CD4-positive, alpha-beta memory T cell (primary cell): Measurements from ENCODE around the gene BPIFB6. TPM values are rescaled to one million over a fixed set of nuclear protein-coding genes. Genes with fewer than 3 reads are reported as not detected.

Source experiments
- CTCF ChIA-PET: fragments of 350-600 bp; sonication (Branson Sonifier 250); formaldehyde crosslinking; loops from one replicate; lab custom pipeline; 2021; ENCODE audit warnings: inconsistent platforms; ENCODE audit not compliant: partially characterized antibody; lab: Charles Lee
- POLR2A ChIA-PET: fragments of 350-600 bp; sonication (Branson Sonifier 250); formaldehyde crosslinking; loops from one replicate; lab custom pipeline; 2021; ENCODE audit not compliant: partially characterized antibody; lab: Charles Lee
- DNase-seq, 5 donors: peaks; one replicate each; pipeline versions ENCODE4 v3.0.0 to v3.0.0-alpha.2; 2020 to 2022; ENCODE audit warnings: mixed read lengths in 1 of 5
- H3K27ac ChIP-seq: one replicate; pipeline ENCODE4 v1.7.0; 2013; ENCODE audit warnings: low read depth, low read length
- H3K27me3 ChIP-seq: 2 replicates; pipeline ENCODE4 v1.7.0; 2013; ENCODE audit warnings: mild to moderate bottlenecking, low read length, moderate library complexity; ENCODE audit not compliant: insufficient read depth
- H3K36me3 ChIP-seq: 2 replicates; pipeline ENCODE4 v1.7.0; 2013; ENCODE audit warnings: mild to moderate bottlenecking, low read length, moderate library complexity; ENCODE audit not compliant: insufficient read depth
- H3K4me1 ChIP-seq: 2 replicates; pipeline ENCODE4 v1.7.0; 2013; ENCODE audit warnings: mild to moderate bottlenecking, low read length, moderate library complexity; ENCODE audit not compliant: insufficient read depth
- H3K4me3 ChIP-seq, 2 donors: one replicate each; pipeline ENCODE4 v1.7.0; 2013; ENCODE audit warnings: low read length in 2 of 2, mild to moderate bottlenecking in 1 of 2
- H3K9me3 ChIP-seq, 2 donors: one replicate each; pipeline ENCODE4 v1.7.0; 2013; ENCODE audit warnings: low read length in 2 of 2, control low read depth in 1 of 2; ENCODE audit not compliant: control insufficient read depth in 1 of 2
- H3K27ac Mint-ChIP-seq, 7 donors: one replicate each; pipeline ENCODE4 v1.8.0; 2020 to 2021; ENCODE audit warnings: mixed read lengths in 7 of 7, mild to moderate bottlenecking in 6 of 7, inconsistent platforms in 3 of 7, moderate library complexity in 3 of 7
- H3K27me3 Mint-ChIP-seq, 2 donors: one replicate each; pipeline ENCODE4 v1.8.0; 2020 to 2021; ENCODE audit warnings: mixed read lengths in 2 of 2
- H3K36me3 Mint-ChIP-seq, 2 donors: one replicate each; pipeline ENCODE4 v1.8.0; 2020 to 2021; ENCODE audit warnings: mixed read lengths in 2 of 2, inconsistent platforms in 1 of 2, mild to moderate bottlenecking in 1 of 2
- H3K4me1 Mint-ChIP-seq, 4 donors: one replicate each; pipeline ENCODE4 v1.8.0; 2020 to 2021; ENCODE audit warnings: mixed read lengths in 4 of 4, mild to moderate bottlenecking in 1 of 4
- H3K4me3 Mint-ChIP-seq, 8 donors: one replicate each; pipeline ENCODE4 v1.8.0; 2020 to 2021; ENCODE audit warnings: mixed read lengths in 8 of 8, mild to moderate bottlenecking in 7 of 8, moderate library complexity in 6 of 8, inconsistent platforms in 3 of 8
- H3K9me3 Mint-ChIP-seq, 8 donors: one replicate each; pipeline ENCODE4 v1.8.0; 2020 to 2021; ENCODE audit warnings: mixed read lengths in 8 of 8, mild to moderate bottlenecking in 5 of 8, inconsistent platforms in 3 of 8, moderate library complexity in 1 of 8
- intact Hi-C: fragments of 100-400 bp; cut with micrococcal nuclease; formaldehyde crosslinking; loops from one replicate; pipeline ENCODE4 v1.15.1; 2023
- polyA plus RNA-seq, 2 donors: library from polyadenylated mRNA; unstranded; fragments of 300-500 nt; fragmentation: Illumina TruSeq; gene quantifications; one replicate each; pipeline ENCODE4 v1.2.3, GENCODE V29; 2021
- total RNA-seq, 2 experiments: library from RNA; stranded (reverse); gene quantifications; one replicate each; pipeline ENCODE4 v1.2.3, GENCODE V29; 2021

The BPIFB6 gene
- total and polyA plus RNA-seq, 4 experiments from 2014 or later, result not detected

GRCh38 chr20:33067806-33068205, 36.4 kb downstream of the BPIFB6 start:
- intact Hi-C loops, result no loop called here
- CTCF ChIA-PET, result no interaction called here
- Histone ChIP-seq H3K27me3 (no peaks in the 10 kb centered on the region), H3K36me3 (no peaks in the 10 kb centered on the region), H3K4me3 (no peak overlapping the region), H3K27ac (no peak overlapping the region), H3K9me3 (no peaks in the 10 kb centered on the region), H3K4me1 (no peaks in the 10 kb centered on the region)
- DNase-seq, result no peak
- no peaks in the 10 kb centered on the region for H3K36me3 Mint-ChIP-seq
- H3K4me1 Mint-ChIP-seq, result peaks cover 6 to 13% (median 11%) of the 10 kb centered on the region in 4 donors
- H3K27ac Mint-ChIP-seq, result peak overlapping the region in 4 of 7 donors; percentile 22 to 76 (median 61)
- H3K9me3 Mint-ChIP-seq, result no peaks in the 10 kb centered on the region
- POLR2A ChIA-PET, result no interaction called here
- H3K4me3 Mint-ChIP-seq, result no peak overlapping the region
- H3K27me3 Mint-ChIP-seq, result no peaks in the 10 kb centered on the region

- no peaks in the 10 kb centered on the region for H3K9me3 ChIP-seq
- ChIA-PET POLR2A (no interaction called here), CTCF (no interaction called here)
- DNase-seq, result no peak
- no peak overlapping the region for H3K27ac ChIP-seq
- H3K4me3 Mint-ChIP-seq, result peak overlapping the region in 1 of 8 donors; percentile 37
- H3K4me3 ChIP-seq, result no peak overlapping the region
- no peaks in the 10 kb centered on the region for H3K27me3 ChIP-seq
- H3K4me1 ChIP-seq, result no peaks in the 10 kb centered on the region
- peak overlapping the region in 5 of 7 donors; percentile 54 to 83 (median 76) for H3K27ac Mint-ChIP-seq
- no peaks in the 10 kb centered on the region for H3K36me3 ChIP-seq
- no peaks in the 10 kb centered on the region for H3K9me3 Mint-ChIP-seq
- H3K27me3 Mint-ChIP-seq, result no peaks in the 10 kb centered on the region
- no peaks in the 10 kb centered on the region for H3K36me3 Mint-ChIP-seq
- intact Hi-C loops, result no loop called here
- H3K4me1 Mint-ChIP-seq, result peaks cover 6 to 13% (median 11%) of the 10 kb centered on the region in 4 donors
Measured at GRCh38 chr20:33068251-33068939, 36.9 kb downstream of the BPIFB6 start.

- H3K4me1 Mint-ChIP-seq, result peaks cover 6 to 15% (median 11%) of the 10 kb centered on the region in 4 donors
- Histone ChIP-seq H3K36me3 (no peaks in the 10 kb centered on the region), H3K4me1 (no peaks in the 10 kb centered on the region), H3K9me3 (no peaks in the 10 kb centered on the region), H3K27me3 (no peaks in the 10 kb centered on the region), H3K4me3 (no peak overlapping the region), H3K27ac (no peak overlapping the region)
- no peak for DNase-seq
- no peak overlapping the region for H3K4me3 Mint-ChIP-seq
- peak overlapping the region in 3 of 7 donors; percentile 9 to 80 (median 55) for H3K27ac Mint-ChIP-seq
- POLR2A ChIA-PET, result no interaction called here
- H3K27me3 Mint-ChIP-seq, result no peaks in the 10 kb centered on the region
- CTCF ChIA-PET, result no interaction called here
- H3K9me3 Mint-ChIP-seq, result no peaks in the 10 kb centered on the region
- intact Hi-C loops, result no loop called here
- H3K36me3 Mint-ChIP-seq, result no peaks in the 10 kb centered on the region
Measured at GRCh38 chr20:33069673-33070072, 38.2 kb downstream of the BPIFB6 start.

DNA sequence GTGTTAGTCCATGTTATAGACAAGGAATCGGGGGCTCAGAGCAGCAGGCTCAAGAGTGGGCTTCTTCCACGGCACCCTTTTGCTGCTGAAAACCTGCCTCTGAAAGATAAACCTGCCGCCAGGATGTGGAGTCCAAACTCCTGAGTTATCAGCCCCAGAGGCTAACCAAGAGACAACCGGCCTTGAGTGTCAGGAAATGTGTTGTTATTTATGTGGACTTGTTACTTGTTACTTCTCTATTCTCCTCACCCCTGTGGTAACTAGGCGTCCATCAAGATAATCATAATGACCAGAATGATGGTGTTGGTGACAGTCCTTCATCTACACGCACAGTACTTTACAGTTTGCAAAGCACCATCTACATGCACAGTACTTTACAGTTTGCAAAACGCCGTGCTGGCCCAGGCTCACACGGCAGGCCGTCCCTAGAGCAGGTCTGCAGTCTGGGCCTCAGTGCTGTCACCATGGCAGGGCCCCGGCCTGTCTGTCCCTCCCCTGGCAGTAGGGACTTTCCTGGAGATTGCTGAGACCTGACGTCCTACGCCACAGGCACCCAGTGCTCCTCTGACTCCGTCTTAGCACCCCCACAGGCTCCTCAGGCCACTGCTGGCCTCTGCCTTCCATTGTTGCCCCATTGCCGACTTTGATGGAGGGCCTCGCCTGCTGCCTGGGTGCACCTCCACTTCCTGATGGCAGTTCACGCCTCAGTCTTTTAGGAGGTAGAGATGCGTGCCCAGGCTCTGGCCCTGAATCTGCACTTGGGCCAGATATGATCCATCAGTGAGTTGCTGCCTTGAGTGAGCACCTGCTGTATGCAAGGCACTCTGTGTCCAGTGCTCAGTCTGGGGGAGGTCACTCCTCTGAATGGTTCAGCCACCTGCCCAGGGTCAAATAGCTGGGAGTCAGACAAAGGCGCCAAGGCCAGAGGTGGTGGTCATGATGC, 38.9 kb downstream of the BPIFB6 start:
- peaks cover 6 to 16% (median 10%) of the 10 kb centered on the region in 4 donors for H3K4me1 Mint-ChIP-seq
- ChIA-PET POLR2A (no interaction called here), CTCF (no interaction called here)
- H3K36me3 Mint-ChIP-seq, result no peaks in the 10 kb centered on the region
- H3K27ac Mint-ChIP-seq, result peak overlapping the region in 1 of 7 donors; percentile 29
- Histone ChIP-seq H3K9me3 (no peaks in the 10 kb centered on the region), H3K27ac (no peak overlapping the region), H3K4me1 (no peaks in the 10 kb centered on the region), H3K36me3 (no peaks in the 10 kb centered on the region), H3K27me3 (no peaks in the 10 kb centered on the region), H3K4me3 (no peak overlapping the region)
- H3K27me3 Mint-ChIP-seq, result no peaks in the 10 kb centered on the region
- H3K4me3 Mint-ChIP-seq, result no peak overlapping the region
- DNase-seq, result no peak
- intact Hi-C loops, result no loop called here
- no peaks in the 10 kb centered on the region for H3K9me3 Mint-ChIP-seq

DNA sequence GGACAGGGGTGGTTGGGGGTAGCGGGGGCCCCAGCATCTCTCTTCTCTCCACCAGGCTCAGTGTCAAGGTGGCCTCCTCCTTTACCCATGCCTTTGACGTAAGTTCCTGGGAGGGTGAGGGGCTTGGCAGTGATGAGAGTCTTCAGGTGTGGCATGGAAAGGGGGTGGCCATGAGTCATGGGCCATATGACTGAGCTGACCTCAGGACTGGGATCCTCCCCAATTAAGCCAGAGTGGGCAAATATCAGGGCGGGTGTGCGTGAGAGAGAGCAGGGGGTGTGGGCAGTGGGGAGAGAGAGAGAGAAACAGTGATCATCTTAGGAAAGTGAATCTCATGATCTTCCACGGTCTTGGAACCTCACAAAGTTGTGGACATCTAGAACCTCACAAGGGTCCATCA, 39.8 kb downstream of the BPIFB6 start:
- Histone ChIP-seq H3K36me3 (no peaks in the 10 kb centered on the region), H3K27me3 (no peaks in the 10 kb centered on the region), H3K4me3 (no peak overlapping the region), H3K27ac (no peak overlapping the region), H3K9me3 (no peaks in the 10 kb centered on the region), H3K4me1 (no peaks in the 10 kb centered on the region)
- ChIA-PET POLR2A (no interaction called here), CTCF (interaction anchor here (1.4 kb wide), 1 partner anchor 169 kb away, joined by 5 read pairs; no protein-coding TSS in a partner anchor)
- Mint-ChIP-seq H3K4me1 (peaks cover 6 to 18% (median 10%) of the 10 kb centered on the region in 4 donors), H3K27ac (peak overlapping the region in 1 of 7 donors; percentile 70), H3K9me3 (no peaks in the 10 kb centered on the region), H3K4me3 (no peak overlapping the region), H3K36me3 (no peaks in the 10 kb centered on the region), H3K27me3 (no peaks in the 10 kb centered on the region)
- intact Hi-C loops, result no loop called here
- DNase-seq, result no peak

DNA sequence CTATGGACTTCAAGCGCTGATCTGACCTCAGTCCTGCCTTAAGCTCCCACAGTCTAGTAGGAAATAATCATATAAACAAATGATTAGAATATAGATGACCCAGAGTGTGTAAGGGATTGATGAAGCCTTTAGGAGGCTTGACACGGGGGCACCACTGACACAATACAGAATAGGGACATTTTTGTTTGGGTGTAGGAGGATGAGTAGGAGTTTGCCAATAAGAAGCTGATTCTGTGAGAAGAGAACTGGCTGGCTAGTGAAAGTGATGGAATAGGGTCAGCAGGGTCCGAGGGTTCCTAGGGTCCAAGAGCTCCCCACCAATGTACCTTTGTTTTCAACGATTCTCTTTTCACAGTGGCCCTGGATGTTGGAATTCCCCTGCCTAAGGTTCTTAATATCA, 40.9 kb downstream of the BPIFB6 start:
- CTCF ChIA-PET, result interaction anchor here (1.4 kb wide), 1 partner anchor 170 kb away, joined by 5 read pairs; no protein-coding TSS in a partner anchor
- H3K9me3 ChIP-seq, result no peaks in the 10 kb centered on the region
- no peaks in the 10 kb centered on the region for H3K27me3 Mint-ChIP-seq
- no peaks in the 10 kb centered on the region for H3K4me1 ChIP-seq
- no peak overlapping the region for H3K27ac Mint-ChIP-seq
- H3K36me3 ChIP-seq, result no peaks in the 10 kb centered on the region
- POLR2A ChIA-PET, result no interaction called here
- intact Hi-C loops, result no loop called here
- H3K27ac ChIP-seq, result no peak overlapping the region
- no peak overlapping the region for H3K4me3 Mint-ChIP-seq
- no peak for DNase-seq
- no peaks in the 10 kb centered on the region for H3K9me3 Mint-ChIP-seq
- H3K4me1 Mint-ChIP-seq, result peaks cover 6 to 22% (median 13%) of the 10 kb centered on the region in 4 donors
- H3K36me3 Mint-ChIP-seq, result no peaks in the 10 kb centered on the region
- H3K4me3 ChIP-seq, result no peak overlapping the region
- no peaks in the 10 kb centered on the region for H3K27me3 ChIP-seq

DNA sequence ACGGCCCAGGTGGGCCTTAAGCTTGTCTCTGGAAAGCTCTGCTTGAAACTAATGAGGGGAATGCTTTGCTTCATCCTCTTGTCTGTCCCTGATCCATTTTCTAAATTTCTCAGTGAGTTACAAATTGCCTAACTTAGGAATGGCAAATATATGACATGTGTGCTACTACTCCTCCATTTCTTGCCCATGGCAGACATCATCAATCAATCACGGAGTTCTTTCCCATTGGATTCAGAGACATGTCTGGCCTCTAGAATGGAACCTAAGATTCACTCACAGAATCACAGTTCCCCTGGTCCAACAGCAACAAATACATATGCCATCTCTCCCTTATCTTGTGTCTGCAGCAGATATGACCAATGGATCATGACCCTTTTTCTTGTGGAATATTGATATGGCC, 41.4 kb downstream of the BPIFB6 start:
- Histone ChIP-seq H3K36me3 (no peaks in the 10 kb centered on the region), H3K27ac (no peak overlapping the region), H3K9me3 (no peaks in the 10 kb centered on the region), H3K27me3 (no peaks in the 10 kb centered on the region), H3K4me3 (no peak overlapping the region), H3K4me1 (no peaks in the 10 kb centered on the region)
- no peaks in the 10 kb centered on the region for H3K36me3 Mint-ChIP-seq
- no peak overlapping the region for H3K27ac Mint-ChIP-seq
- H3K9me3 Mint-ChIP-seq, result no peaks in the 10 kb centered on the region
- CTCF ChIA-PET, result no interaction called here
- intact Hi-C loops, result no loop called here
- peaks cover 6 to 21% (median 12%) of the 10 kb centered on the region in 4 donors for H3K4me1 Mint-ChIP-seq
- no peak for DNase-seq
- POLR2A ChIA-PET, result no interaction called here
- H3K4me3 Mint-ChIP-seq, result no peak overlapping the region
- no peaks in the 10 kb centered on the region for H3K27me3 Mint-ChIP-seq
